BLaER1 (cell line): ENCODE data around the gene COMT.
A peak's percentile ranks its signal among the peaks of the same experiment; 100 is the strongest.

Experiments used
- H3K27ac ChIP-seq: shearing (Covaris generic); formaldehyde crosslinking; 2 replicates; pipeline ENCODE4 v1.8.1; 2022
- H3K27me3 ChIP-seq: shearing (Covaris generic); formaldehyde crosslinking; 2 replicates; pipeline ENCODE4 v1.8.1; 2022
- H3K36me3 ChIP-seq: shearing (Covaris generic); formaldehyde crosslinking; 2 replicates; pipeline ENCODE4 v1.8.1; 2022
- H3K4me1 ChIP-seq: shearing (Covaris generic); formaldehyde crosslinking; 2 replicates; pipeline ENCODE4 v1.8.1; 2022
- H3K4me2 ChIP-seq: shearing (Covaris generic); formaldehyde crosslinking; 2 replicates; pipeline ENCODE4 v1.8.1; 2022
- H3K4me3 ChIP-seq: shearing (Covaris generic); formaldehyde crosslinking; 2 replicates; pipeline ENCODE4 v1.8.1; 2022
- H3K9ac ChIP-seq: shearing (Covaris generic); formaldehyde crosslinking; 2 replicates; pipeline ENCODE4 v1.8.1; 2022
- H3K9me3 ChIP-seq: shearing (Covaris generic); formaldehyde crosslinking; 2 replicates; pipeline ENCODE4 v1.8.1; 2022
- H4K20me1 ChIP-seq: shearing (Covaris generic); formaldehyde crosslinking; 2 replicates; pipeline ENCODE4 v1.8.1; 2022
- Cebpa-rat ChIP-seq: shearing (Covaris generic); IDR thresholded peaks from 2 replicates; pipeline ENCODE4 v1.8.1; 2022

The COMT gene

GRCh38 chr22:19966908-19967750, 25.6 kb downstream of the COMT start:
- H3K36me3 ChIP-seq, result peaks cover 95% of the 10 kb centered on the region
- H3K9ac ChIP-seq, result 0 out of 2 replicates have a peak overlapping the region, but pooled peaks have one; percentile 6
- peaks cover 22% of the 10 kb centered on the region for H3K4me1 ChIP-seq
- no peaks in the 10 kb centered on the region for H3K27me3 ChIP-seq
- TF ChIP-seq Cebpa-rat, result no peak
- H3K4me2 ChIP-seq, result no peak overlapping the region
- no peaks in the 10 kb centered on the region for H3K9me3 ChIP-seq
- H3K4me3 ChIP-seq, result no peak overlapping the region
- H4K20me1 ChIP-seq, result peaks cover 86% of the 10 kb centered on the region
- H3K27ac ChIP-seq, result no peak overlapping the region

GRCh38 chr22:19967850-19968449, 26.4 kb downstream of the COMT start:
- Histone ChIP-seq H3K36me3 (peaks cover 94% of the 10 kb centered on the region), H3K4me2 (no peak overlapping the region), H3K9me3 (no peaks in the 10 kb centered on the region), H4K20me1 (peaks cover 77% of the 10 kb centered on the region), H3K4me3 (no peak overlapping the region), H3K9ac (no peak overlapping the region), H3K27me3 (no peaks in the 10 kb centered on the region), H3K4me1 (peaks cover 14% of the 10 kb centered on the region), H3K27ac (no peak overlapping the region)
- TF ChIP-seq Cebpa-rat, result no peak

DNA sequence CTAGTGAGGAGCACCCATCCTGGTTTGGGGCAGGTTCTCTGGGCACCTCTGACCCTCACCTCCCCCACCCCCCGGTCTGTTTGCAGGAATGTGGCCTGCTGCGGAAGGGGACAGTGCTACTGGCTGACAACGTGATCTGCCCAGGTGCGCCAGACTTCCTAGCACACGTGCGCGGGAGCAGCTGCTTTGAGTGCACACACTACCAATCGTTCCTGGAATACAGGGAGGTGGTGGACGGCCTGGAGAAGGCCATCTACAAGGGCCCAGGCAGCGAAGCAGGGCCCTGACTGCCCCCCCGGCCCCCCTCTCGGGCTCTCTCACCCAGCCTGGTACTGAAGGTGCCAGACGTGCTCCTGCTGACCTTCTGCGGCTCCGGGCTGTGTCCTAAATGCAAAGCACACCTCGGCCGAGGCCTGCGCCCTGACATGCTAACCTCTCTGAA, 26.9 kb downstream of the COMT start:
- Histone ChIP-seq H3K27me3 (no peaks in the 10 kb centered on the region), H3K27ac (no peak overlapping the region), H3K36me3 (peaks cover 94% of the 10 kb centered on the region), H3K4me1 (peaks cover 16% of the 10 kb centered on the region), H3K4me3 (no peak overlapping the region), H3K9me3 (no peaks in the 10 kb centered on the region), H4K20me1 (peaks cover 72% of the 10 kb centered on the region), H3K9ac (no peak overlapping the region), H3K4me2 (no peak overlapping the region)
- no peak for TF ChIP-seq Cebpa-rat

DNA sequence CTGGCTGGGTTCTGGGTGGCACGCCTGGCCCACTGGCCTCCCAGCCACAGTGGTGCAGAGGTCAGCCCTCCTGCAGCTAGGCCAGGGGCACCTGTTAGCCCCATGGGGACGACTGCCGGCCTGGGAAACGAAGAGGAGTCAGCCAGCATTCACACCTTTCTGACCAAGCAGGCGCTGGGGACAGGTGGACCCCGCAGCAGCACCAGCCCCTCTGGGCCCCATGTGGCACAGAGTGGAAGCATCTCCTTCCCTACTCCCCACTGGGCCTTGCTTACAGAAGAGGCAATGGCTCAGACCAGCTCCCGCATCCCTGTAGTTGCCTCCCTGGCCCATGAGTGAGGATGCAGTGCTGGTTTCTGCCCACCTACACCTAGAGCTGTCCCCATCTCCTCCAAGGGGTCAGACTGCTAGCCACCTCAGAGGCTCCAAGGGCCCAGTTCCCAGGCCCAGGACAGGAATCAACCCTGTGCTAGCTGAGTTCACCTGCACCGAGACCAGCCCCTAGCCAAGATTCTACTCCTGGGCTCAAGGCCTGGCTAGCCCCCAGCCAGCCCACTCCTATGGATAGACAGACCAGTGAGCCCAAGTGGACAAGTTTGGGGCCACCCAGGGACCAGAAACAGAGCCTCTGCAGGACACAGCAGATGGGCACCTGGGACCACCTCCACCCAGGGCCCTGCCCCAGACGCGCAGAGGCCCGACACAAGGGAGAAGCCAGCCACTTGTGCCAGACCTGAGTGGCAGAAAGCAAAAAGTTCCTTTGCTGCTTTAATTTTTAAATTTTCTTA, 27.8 kb downstream of the COMT start:
- Histone ChIP-seq H3K4me1 (peaks cover 25% of the 10 kb centered on the region), H3K9ac (no peak overlapping the region), H3K9me3 (no peaks in the 10 kb centered on the region), H3K4me3 (no peak overlapping the region), H3K27me3 (no peaks in the 10 kb centered on the region), H3K4me2 (no peak overlapping the region), H3K36me3 (peaks cover 91% of the 10 kb centered on the region), H4K20me1 (peaks cover 73% of the 10 kb centered on the region), H3K27ac (no peak overlapping the region)
- no peak for TF ChIP-seq Cebpa-rat

GRCh38 chr22:19970031-19970478, 28.5 kb downstream of the COMT start:
- no peaks in the 10 kb centered on the region for H3K9me3 ChIP-seq
- no peaks in the 10 kb centered on the region for H3K27me3 ChIP-seq
- no peak overlapping the region for H3K27ac ChIP-seq
- no peak overlapping the region for H3K9ac ChIP-seq
- no peak overlapping the region for H3K4me2 ChIP-seq
- no peak for TF ChIP-seq Cebpa-rat
- H3K4me3 ChIP-seq, result no peak overlapping the region
- H4K20me1 ChIP-seq, result peaks cover 66% of the 10 kb centered on the region
- peaks cover 84% of the 10 kb centered on the region for H3K36me3 ChIP-seq
- peaks cover 32% of the 10 kb centered on the region for H3K4me1 ChIP-seq

DNA sequence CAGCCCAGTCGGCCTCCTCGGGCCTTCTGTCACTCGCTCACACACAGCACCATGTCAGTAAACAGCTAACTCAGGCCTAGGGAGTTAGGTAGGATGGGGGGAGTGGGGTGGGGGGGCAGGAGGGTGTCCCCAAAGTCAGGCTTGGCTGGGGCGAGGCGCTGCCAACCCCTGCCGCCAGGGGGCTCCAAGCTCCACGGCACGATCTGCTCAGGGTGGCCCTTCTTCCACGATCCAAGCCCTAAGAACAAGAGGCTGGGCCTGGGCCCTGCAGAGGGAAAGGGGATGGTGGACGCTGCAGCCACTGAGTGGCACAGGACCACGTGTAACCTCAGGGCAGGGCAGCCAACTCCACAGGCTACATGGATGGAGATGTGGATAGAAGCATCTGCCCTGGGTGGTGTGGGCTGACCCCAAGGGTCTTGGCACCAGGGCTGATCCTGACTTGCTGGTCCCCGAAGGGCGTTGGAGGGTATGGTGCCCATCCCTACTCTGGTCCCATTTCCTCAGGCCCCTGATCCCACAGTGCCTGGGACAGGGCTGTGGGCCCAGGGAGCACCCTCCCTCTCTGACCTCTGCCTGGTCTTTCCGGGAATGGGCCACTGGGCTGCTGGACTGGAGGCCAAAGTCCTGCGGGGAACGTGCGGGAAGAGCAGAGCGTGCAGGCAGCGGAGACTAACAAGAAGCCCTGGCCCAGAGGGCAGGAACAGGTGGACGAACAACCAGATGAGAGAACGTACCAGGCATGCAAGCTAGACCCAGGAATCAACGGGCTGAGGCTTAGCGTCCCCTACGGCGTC, 29.1 kb downstream of the COMT start:
- Histone ChIP-seq H3K4me3 (no peak overlapping the region), H3K4me2 (no peak overlapping the region), H3K27me3 (no peaks in the 10 kb centered on the region), H3K36me3 (peaks cover 78% of the 10 kb centered on the region), H3K4me1 (peaks cover 38% of the 10 kb centered on the region), H4K20me1 (peaks cover 66% of the 10 kb centered on the region), H3K27ac (0 out of 2 replicates have a peak overlapping the region, but pooled peaks have one; percentile 13), H3K9me3 (no peaks in the 10 kb centered on the region), H3K9ac (no peak overlapping the region)
- TF ChIP-seq Cebpa-rat, result no peak

- peaks cover 59% of the 10 kb centered on the region for H4K20me1 ChIP-seq
- H3K36me3 ChIP-seq, result peaks cover 70% of the 10 kb centered on the region
- TF ChIP-seq Cebpa-rat, result no peak
- peaks cover 47% of the 10 kb centered on the region for H3K4me1 ChIP-seq
- no peaks in the 10 kb centered on the region for H3K9me3 ChIP-seq
- H3K4me2 ChIP-seq, result no peak overlapping the region; the same call in 1 of the 2 replicates
- no peaks in the 10 kb centered on the region for H3K27me3 ChIP-seq
- peak overlapping the region; percentile 13; the same call in 1 of the 2 replicates for H3K27ac ChIP-seq
- H3K9ac ChIP-seq, result no peak overlapping the region
- H3K4me3 ChIP-seq, result no peak overlapping the region
Observed at GRCh38 chr22:19971276-19972124, 29.9 kb downstream of the COMT start.

DNA sequence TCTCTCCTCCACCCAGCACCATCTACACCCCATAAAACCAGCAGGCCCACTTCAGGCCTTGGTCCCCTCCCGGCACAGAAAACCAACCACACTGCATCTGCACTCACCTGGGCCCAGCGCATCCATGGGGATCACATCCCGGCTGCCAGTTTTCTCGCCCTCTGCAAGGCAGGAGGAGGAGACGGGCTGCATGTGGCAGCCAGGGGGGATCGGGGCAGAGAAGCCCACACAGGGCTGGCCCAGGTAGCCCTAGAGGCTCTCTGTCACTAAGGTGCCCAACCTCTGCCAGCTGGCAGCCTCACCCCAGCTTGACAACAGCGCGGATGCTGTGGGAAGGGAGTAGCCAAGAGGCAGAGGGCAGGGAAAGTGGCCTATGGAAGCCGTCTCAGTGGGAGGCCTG, 30.7 kb downstream of the COMT start:
- Histone ChIP-seq H3K9me3 (no peaks in the 10 kb centered on the region), H3K4me3 (no peak overlapping the region), H3K27ac (peak overlapping the region; percentile 30; the same call in 1 of the 2 replicates), H3K9ac (no peak overlapping the region), H3K27me3 (no peaks in the 10 kb centered on the region), H3K4me1 (peaks cover 47% of the 10 kb centered on the region), H4K20me1 (peaks cover 52% of the 10 kb centered on the region), H3K4me2 (no peak overlapping the region), H3K36me3 (peaks cover 66% of the 10 kb centered on the region)
- TF ChIP-seq Cebpa-rat, result no peak
